Trophoblast cell (in vitro differentiated cells and primary cell): Measurements from ENCODE around the gene CYSTM1.
"Not testable (repeated sequence)": the region's sequence is repeated elsewhere in the genome, so short reads cannot be mapped to it uniquely, and the experiment has no call there.

ENCODE experiments used
- DNase-seq, 2 donors: peaks; one replicate each; pipeline ENCODE4 v3.0.0-alpha.2; 2016
- H2AFZ ChIP-seq: 2 replicates; pipeline ENCODE4 v1.6.1; 2013; ENCODE audit warnings: low read length, moderate library complexity, mild to moderate bottlenecking; ENCODE audit not compliant: insufficient read depth, poor library complexity
- H2AK5ac ChIP-seq: 2 replicates; pipeline ENCODE4 v1.6.1; 2013; ENCODE audit warnings: mild to moderate bottlenecking, low read length
- H2BK120ac ChIP-seq: 2 replicates; pipeline ENCODE4 v1.6.1; 2013; ENCODE audit warnings: low read length, mild to moderate bottlenecking, moderate library complexity; ENCODE audit not compliant: insufficient read depth, poor library complexity
- H2BK12ac ChIP-seq: 2 replicates; pipeline ENCODE4 v1.6.1; 2013; ENCODE audit warnings: mild to moderate bottlenecking, low read length, moderate library complexity
- H2BK5ac ChIP-seq: 2 replicates; pipeline ENCODE4 v1.6.1; 2013; ENCODE audit warnings: low read length, low read depth, moderate library complexity, mild to moderate bottlenecking; ENCODE audit not compliant: poor library complexity
- H3K14ac ChIP-seq: 2 replicates; pipeline ENCODE4 v1.6.1; 2013; ENCODE audit warnings: mild to moderate bottlenecking, low read length
- H3K18ac ChIP-seq: 2 replicates; pipeline ENCODE4 v1.6.1; 2013; ENCODE audit warnings: mild to moderate bottlenecking, low read length
- H3K23ac ChIP-seq: 2 replicates; pipeline ENCODE4 v1.6.1; 2013; ENCODE audit warnings: low read length
- H3K27ac ChIP-seq: 2 replicates; pipeline ENCODE4 v1.5.1; 2013; ENCODE audit warnings: low read depth, mild to moderate bottlenecking, inconsistent platforms, low read length, moderate library complexity
- H3K27me3 ChIP-seq: 2 replicates; pipeline ENCODE4 v1.6.1; 2013; ENCODE audit warnings: inconsistent platforms, mild to moderate bottlenecking, low read length, moderate library complexity; ENCODE audit not compliant: insufficient read depth
- H3K36me3 ChIP-seq, 2 experiments: 1 replicate in 1 of 2; 2 replicates in 1 of 2; pipeline ENCODE4 v1.6.1; 2013; ENCODE audit warnings: low read length in 2 of 2, mild to moderate bottlenecking in 2 of 2, moderate library complexity in 1 of 2; ENCODE audit not compliant: insufficient read depth in 2 of 2, control insufficient read depth in 1 of 2
- H3K4ac ChIP-seq: 2 replicates; pipeline ENCODE4 v1.6.1; 2013; ENCODE audit warnings: low read depth, mild to moderate bottlenecking, low read length, moderate library complexity
- H3K4me1 ChIP-seq, 2 experiments: 1 replicate in 1 of 2; 2 replicates in 1 of 2; pipeline ENCODE4 v1.6.1; 2013; ENCODE audit warnings: low read length in 2 of 2, mild to moderate bottlenecking in 2 of 2, moderate library complexity in 1 of 2; ENCODE audit not compliant: insufficient read depth in 2 of 2, control insufficient read depth in 1 of 2
- H3K4me2 ChIP-seq: 2 replicates; pipeline ENCODE4 v1.6.1; 2013; ENCODE audit warnings: inconsistent platforms, mild to moderate bottlenecking, low read length, moderate library complexity
- H3K4me3 ChIP-seq: 2 replicates; pipeline ENCODE4 v1.5.1; 2013; ENCODE audit warnings: mild to moderate bottlenecking, low read depth, low read length, inconsistent platforms
- H3K79me1 ChIP-seq: one replicate; pipeline ENCODE4 v1.6.1; 2013; ENCODE audit warnings: low read length
- H3K79me2 ChIP-seq: 2 replicates; pipeline ENCODE4 v1.6.1; 2013; ENCODE audit warnings: low read length, mild to moderate bottlenecking; ENCODE audit not compliant: control insufficient read depth, insufficient read depth, poor library complexity
- H3K9ac ChIP-seq: 2 replicates; pipeline ENCODE4 v1.6.1; 2013; ENCODE audit warnings: mild to moderate bottlenecking, low read length
- H3K9me3 ChIP-seq: 2 replicates; pipeline ENCODE4 v1.6.1; 2013; ENCODE audit warnings: low read depth, mild to moderate bottlenecking, control low read depth, inconsistent platforms, low read length; ENCODE audit not compliant: insufficient read depth
- H4K12ac ChIP-seq: 2 replicates; pipeline ENCODE4 v1.6.1; 2013; ENCODE audit warnings: low read depth, mild to moderate bottlenecking, low read length, moderate library complexity
- H4K8ac ChIP-seq: 2 replicates; pipeline ENCODE4 v1.6.1; 2013; ENCODE audit warnings: low read depth, mild to moderate bottlenecking, low read length, moderate library complexity
- H4K91ac ChIP-seq: one replicate; pipeline ENCODE4 v1.6.1; 2013; ENCODE audit warnings: low read depth, mild to moderate bottlenecking, low read length, moderate library complexity
- WGBS: extraction: QIAGEN DNeasy Blood & Tissue Kit; methylation state at CpG from one replicate; pipeline ENCODE4 v1.1.7; 2013; ENCODE audit warnings: missing lambda C conversion rate; ENCODE audit not compliant: insufficient read length, insufficient coverage; ENCODE audit errors: extremely low coverage; 5-methylcytosine and 5-hydroxymethylcytosine counted together

CYSTM1 gene

GRCh38 chr5:140154710-140155381 lies 20.1 kb upstream of the CYSTM1 start:
- H4K12ac ChIP-seq, H2AFZ ChIP-seq, H2BK5ac ChIP-seq, H3K9me3 ChIP-seq, H3K9ac ChIP-seq, H3K27me3 ChIP-seq, H3K4ac ChIP-seq, H3K79me2 ChIP-seq, H3K36me3 ChIP-seq, DNase-seq, H3K23ac ChIP-seq, H2AK5ac ChIP-seq, H3K27ac ChIP-seq, H2BK120ac ChIP-seq, H3K14ac ChIP-seq, H3K4me3 ChIP-seq, H3K79me1 ChIP-seq, H3K18ac ChIP-seq, H2BK12ac ChIP-seq, H4K8ac ChIP-seq, H3K4me2 ChIP-seq: not testable (repeated sequence)
- no CpG with 5 or more reads among the region's 21 CpGs for WGBS
- peaks cover 13 to 33% of the 10 kb centered on the region in 2 experiments for H3K4me1 ChIP-seq
- peak overlapping the region; percentile 15 for H4K91ac ChIP-seq

- no peak overlapping the region for H4K12ac ChIP-seq
- no peak overlapping the region for H3K9ac ChIP-seq
- no peak overlapping the region for H4K91ac ChIP-seq
- no peak overlapping the region for H2BK120ac ChIP-seq
- H3K18ac ChIP-seq: no peak overlapping the region
- H3K23ac ChIP-seq: no peak overlapping the region
- H2AK5ac ChIP-seq: no peak overlapping the region
- no CpG with 5 or more reads among the region's 30 CpGs for WGBS
- no peaks in the 10 kb centered on the region for H3K79me2 ChIP-seq
- peak overlapping the region; percentile 61 for H3K4me2 ChIP-seq
- H3K14ac ChIP-seq: no peak overlapping the region
- H3K36me3 ChIP-seq: no peaks in the 10 kb centered on the region
- peak; percentile 75 to 91 for DNase-seq
- no peaks in the 10 kb centered on the region for H3K27me3 ChIP-seq
- H2AFZ ChIP-seq: peak overlapping the region; percentile 35
- H3K27ac ChIP-seq: no peak overlapping the region
- peaks cover 6 to 18% of the 10 kb centered on the region in 2 experiments for H3K4me1 ChIP-seq
- H2BK5ac ChIP-seq: no peak overlapping the region
- H4K8ac ChIP-seq: peak overlapping the region; percentile 49
- H3K79me1 ChIP-seq: peaks cover 1% of the 10 kb centered on the region
- H2BK12ac ChIP-seq: no peak overlapping the region
- H3K4ac ChIP-seq: no peak overlapping the region
- H3K9me3 ChIP-seq: no peaks in the 10 kb centered on the region
- no peak overlapping the region for H3K4me3 ChIP-seq
Measured at GRCh38 chr5:140157032-140157781, 17.8 kb upstream of the CYSTM1 start.

GRCh38 chr5:140159014-140159927 lies 15.7 kb upstream of the CYSTM1 start:
- no peak overlapping the region for H2AK5ac ChIP-seq

GRCh38 chr5:140162275-140162674 lies 12.7 kb upstream of the CYSTM1 start:
- H3K9ac ChIP-seq: no peak overlapping the region
- no peak overlapping the region for H3K18ac ChIP-seq
- H2AK5ac ChIP-seq: no peak overlapping the region
- H4K12ac ChIP-seq: no peak overlapping the region
- no peak overlapping the region for H3K4me3 ChIP-seq
- no peak overlapping the region for H3K4ac ChIP-seq
- H2AFZ ChIP-seq: no peak overlapping the region
- H3K27me3 ChIP-seq: no peaks in the 10 kb centered on the region
- H2BK12ac ChIP-seq: no peak overlapping the region
- no peak overlapping the region for H3K4me2 ChIP-seq
- no peak overlapping the region for H3K27ac ChIP-seq
- no peaks in the 10 kb centered on the region for H3K9me3 ChIP-seq
- H2BK120ac ChIP-seq: no peak overlapping the region
- peaks cover 0 to 2% of the 10 kb centered on the region in 2 experiments for H3K4me1 ChIP-seq
- no peak overlapping the region for H2BK5ac ChIP-seq
- no peak overlapping the region for H4K91ac ChIP-seq
- H3K23ac ChIP-seq: no peak overlapping the region
- WGBS: no CpG with 5 or more reads among the region's 5 CpGs
- no peaks in the 10 kb centered on the region for H3K79me1 ChIP-seq
- DNase-seq: no peak
- no peak overlapping the region for H4K8ac ChIP-seq
- H3K79me2 ChIP-seq: no peaks in the 10 kb centered on the region
- no peaks in the 10 kb centered on the region for H3K36me3 ChIP-seq
- H3K14ac ChIP-seq: no peak overlapping the region

More at GRCh38 chr5:140159014-140159927, 15.7 kb upstream of the CYSTM1 start:
- Histone ChIP-seq H3K9me3 (no peaks in the 10 kb centered on the region), H3K27me3 (no peaks in the 10 kb centered on the region), H3K23ac (no peak overlapping the region), H3K27ac (no peak overlapping the region), H3K79me1 (no peaks in the 10 kb centered on the region), H3K4ac (no peak overlapping the region), H2BK5ac (no peak overlapping the region), H4K8ac (no peak overlapping the region), H4K12ac (no peak overlapping the region), H3K4me1 (peaks cover 0 to 8% of the 10 kb centered on the region in 2 experiments), H3K9ac (no peak overlapping the region), H3K36me3 (no peaks in the 10 kb centered on the region), H3K4me3 (no peak overlapping the region), H3K14ac (no peak overlapping the region), H4K91ac (no peak overlapping the region), H3K4me2 (no peak overlapping the region), H2AFZ (no peak overlapping the region), H2BK120ac (no peak overlapping the region), H3K79me2 (no peaks in the 10 kb centered on the region), H2BK12ac (no peak overlapping the region), H3K18ac (no peak overlapping the region)
- DNase-seq: no peak
- WGBS: no CpG with 5 or more reads among the region's 7 CpGs
